Measurements from ENCODE around the gene CCDC134. TPM values are rescaled to one million over a fixed set of nuclear protein-coding genes. Genes with fewer than 3 reads are reported as not detected.

CCDC134 gene
- total RNA-seq, 1 donor from 2014 or later = 11.3 TPM

- Histone ChIP-seq H4K20me1 (ENCODE audit: insufficient read depth, low read length) (peaks cover 90% of the 10 kb centered on the region), H3K36me3 (ENCODE audit: insufficient read depth, low read length) (peaks cover 16% of the 10 kb centered on the region), H2AFZ (ENCODE audit: low read depth, low read length) (no peak overlapping the region), H3K27me3 (ENCODE audit: insufficient read depth, low read length) (no peaks in the 10 kb centered on the region), H3K4me3 (ENCODE audit: insufficient read depth, low read depth, low read length) (no peak overlapping the region), H3K27ac (ENCODE audit: low read depth, low read length) (no peak overlapping the region), H3K9ac (ENCODE audit: low read length) (no peak overlapping the region), H3K4me2 (ENCODE audit: low read length) (no peak overlapping the region), H3K9me3 (ENCODE audit: insufficient read depth, low read depth, low read length) (no peaks in the 10 kb centered on the region), H3K79me2 (ENCODE audit: insufficient read depth, low read length) (peaks cover 92% of the 10 kb centered on the region), H3K4me1 (ENCODE audit: insufficient read depth, low read length) (peaks cover 6% of the 10 kb centered on the region)
- no peaks in the 10 kb centered on the region for H3K27me3 Mint-ChIP-seq (ENCODE audit: low read depth, unreplicated experiment)
- TF ChIP-seq EZH2 (IDR thresholded peaks at IDR 0.05; ENCODE audit: insufficient read depth, low read length) (no peak), CTCF (IDR thresholded peaks at IDR 0.05; ENCODE audit: insufficient read depth, low read depth, low read length) (no peak)
- no peaks in the 10 kb centered on the region for H3K9me3 Mint-ChIP-seq (ENCODE audit: unreplicated experiment)
- H3K4me3 Mint-ChIP-seq (ENCODE audit: unreplicated experiment) = no peak overlapping the region
- no peak for DNase-seq (ENCODE audit: low read depth)
- no peak for FAIRE-seq
- H3K36me3 Mint-ChIP-seq (ENCODE audit: low read depth, unreplicated experiment) = peaks cover 10% of the 10 kb centered on the region
- H3K4me1 Mint-ChIP-seq (ENCODE audit: low read depth, unreplicated experiment) = peaks cover 27% of the 10 kb centered on the region
- H3K27ac Mint-ChIP-seq (ENCODE audit: unreplicated experiment) = no peak overlapping the region
Measured at GRCh38 chr22:41841085-41841712, 40.7 kb downstream of the CCDC134 start.

- Histone ChIP-seq H2AFZ (ENCODE audit: low read depth, low read length) (no peak overlapping the region), H3K27ac (ENCODE audit: low read depth, low read length) (no peak overlapping the region), H3K36me3 (ENCODE audit: insufficient read depth, low read length) (peaks cover 7% of the 10 kb centered on the region), H3K4me2 (ENCODE audit: low read length) (no peak overlapping the region), H4K20me1 (ENCODE audit: insufficient read depth, low read length) (peaks cover 92% of the 10 kb centered on the region), H3K9me3 (ENCODE audit: insufficient read depth, low read depth, low read length) (no peaks in the 10 kb centered on the region), H3K9ac (ENCODE audit: low read length) (no peak overlapping the region), H3K4me1 (ENCODE audit: insufficient read depth, low read length) (peaks cover 12% of the 10 kb centered on the region), H3K79me2 (ENCODE audit: insufficient read depth, low read length) (peaks cover 96% of the 10 kb centered on the region), H3K27me3 (ENCODE audit: insufficient read depth, low read length) (no peaks in the 10 kb centered on the region), H3K4me3 (ENCODE audit: insufficient read depth, low read depth, low read length) (no peak overlapping the region)
- DNase-seq (ENCODE audit: low read depth) = no peak
- peaks cover 2% of the 10 kb centered on the region for H3K36me3 Mint-ChIP-seq (ENCODE audit: low read depth, unreplicated experiment)
- no peak overlapping the region for H3K27ac Mint-ChIP-seq (ENCODE audit: unreplicated experiment)
- peaks cover 35% of the 10 kb centered on the region for H3K4me1 Mint-ChIP-seq (ENCODE audit: low read depth, unreplicated experiment)
- no peaks in the 10 kb centered on the region for H3K9me3 Mint-ChIP-seq (ENCODE audit: unreplicated experiment)
- no peak overlapping the region for H3K4me3 Mint-ChIP-seq (ENCODE audit: unreplicated experiment)
- TF ChIP-seq EZH2 (IDR thresholded peaks at IDR 0.05; ENCODE audit: insufficient read depth, low read length) = no peak
- no peak for TF ChIP-seq CTCF (IDR thresholded peaks at IDR 0.05; ENCODE audit: insufficient read depth, low read depth, low read length)
- FAIRE-seq = no peak
- H3K27me3 Mint-ChIP-seq (ENCODE audit: low read depth, unreplicated experiment) = no peaks in the 10 kb centered on the region
Measured at GRCh38 chr22:41842996-41843970, 42.8 kb downstream of the CCDC134 start.
